Tibial artery (tissue), 4 donors: ENCODE data around the gene RPA3.

Experiments
- DNase-seq, 2 donors: peaks; one replicate each; pipeline ENCODE4 v3.0.0-alpha.2; 2019
- H3K27ac ChIP-seq, 2 donors: fragments of 200-600 bp; sonication (generic) in 1 of 2; 1 replicate in 1 of 2; 2 replicates in 1 of 2; pipeline ENCODE4 v1.5.1; 2018 to 2019; ENCODE audit warnings: mild to moderate bottlenecking in 1 of 2
- H3K27me3 ChIP-seq, 2 donors: fragments of 200-600 bp; sonication (generic) in 1 of 2; one replicate each; pipeline versions ENCODE4 v1.5.1 to v1.6.0; 2016 to 2019
- H3K36me3 ChIP-seq, 3 donors: fragments of 200-600 bp; sonication (generic) in 2 of 3; one replicate each; pipeline ENCODE4 v1.5.1; 2016 to 2019; ENCODE audit warnings: mild to moderate bottlenecking in 2 of 3
- H3K4me1 ChIP-seq, 4 donors: fragments of 200-600 bp; sonication (generic) in 2 of 4; 1 replicate in 3 of 4; 2 replicates in 1 of 4; pipeline ENCODE4 v1.5.1; 2016 to 2019
- H3K4me3 ChIP-seq, 2 donors: fragments of 200-600 bp; sonication (generic) in 1 of 2; 1 replicate in 1 of 2; 2 replicates in 1 of 2; pipeline ENCODE4 v1.5.1; 2018 to 2019; ENCODE audit warnings: mild to moderate bottlenecking in 2 of 2
- H3K9me3 ChIP-seq, 3 donors: fragments of 200-600 bp; sonication (generic) in 1 of 3; one replicate each; pipeline ENCODE4 v1.5.1; 2016 to 2019
- CTCF ChIP-seq, 2 experiments: fragments of 200-600 bp in 1 of 2; fragments of 450-650 bp in 1 of 2; IDR thresholded peaks; one replicate each; pipeline ENCODE4 v1.5.1; 2017 to 2019; ENCODE audit warnings: antibody characterized with exemption in 2 of 2, mild to moderate bottlenecking in 1 of 2, moderate library complexity in 1 of 2
- intact Hi-C: fragments of 100-400 bp; cut with DNase I; formaldehyde crosslinking; loops from one replicate; pipeline ENCODE4 v1.15.0; 2023; ENCODE audit warnings: low total_unique reads

The RPA3 gene

DNA sequence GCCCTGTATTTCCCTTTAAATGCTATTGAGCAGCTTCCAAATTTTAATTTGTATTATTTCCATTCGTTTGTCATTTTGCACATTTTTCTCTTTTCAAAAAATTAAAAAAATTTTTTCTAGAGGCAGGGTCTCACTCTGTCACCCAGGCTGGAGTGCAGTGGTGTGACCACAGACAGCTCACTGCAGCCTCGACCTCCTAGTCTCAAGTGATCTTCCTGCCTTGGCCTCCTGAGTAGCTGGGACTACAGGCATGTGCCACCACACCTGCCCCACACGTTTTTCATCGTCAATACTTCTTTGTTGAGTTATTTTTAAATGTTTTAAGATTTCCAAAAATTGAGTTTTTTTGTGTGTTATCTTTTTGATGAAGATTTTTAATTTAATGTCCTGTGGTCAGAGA lies 4.7 kb downstream of the RPA3 start:
- H3K4me3 ChIP-seq = no peak overlapping the region
- H3K4me1 ChIP-seq = no peaks in the 10 kb centered on the region
- no peaks in the 10 kb centered on the region for H3K9me3 ChIP-seq
- DNase-seq = no peak
- H3K27ac ChIP-seq = no peak overlapping the region
- no peaks in the 10 kb centered on the region for H3K27me3 ChIP-seq
- H3K36me3 ChIP-seq = no peaks in the 10 kb centered on the region
- intact Hi-C loops = no loop called here
- no peak for TF ChIP-seq CTCF (IDR thresholded peaks at IDR 0.05)

GRCh38 chr7:7710469-7710868 lies 7.9 kb downstream of the RPA3 start:
- H3K4me3 ChIP-seq = no peak overlapping the region
- no peak overlapping the region for H3K27ac ChIP-seq
- no peaks in the 10 kb centered on the region for H3K36me3 ChIP-seq
- no peaks in the 10 kb centered on the region for H3K9me3 ChIP-seq
- TF ChIP-seq CTCF (IDR thresholded peaks at IDR 0.05) = no peak
- H3K4me1 ChIP-seq = peaks cover 0 to 29% (median 5%) of the 10 kb centered on the region in 4 donors
- intact Hi-C loops = no loop called here
- no peaks in the 10 kb centered on the region for H3K27me3 ChIP-seq
- no peak for DNase-seq

GRCh38 chr7:7709291-7709690 lies 9.1 kb downstream of the RPA3 start:
- Histone ChIP-seq H3K27ac (no peak overlapping the region), H3K27me3 (no peaks in the 10 kb centered on the region), H3K4me1 (peaks cover 0 to 29% (median 5%) of the 10 kb centered on the region in 4 donors), H3K4me3 (no peak overlapping the region), H3K9me3 (no peaks in the 10 kb centered on the region), H3K36me3 (no peaks in the 10 kb centered on the region)
- TF ChIP-seq CTCF (IDR thresholded peaks at IDR 0.05) = no peak
- intact Hi-C loops = no loop called here
- no peak for DNase-seq

DNA sequence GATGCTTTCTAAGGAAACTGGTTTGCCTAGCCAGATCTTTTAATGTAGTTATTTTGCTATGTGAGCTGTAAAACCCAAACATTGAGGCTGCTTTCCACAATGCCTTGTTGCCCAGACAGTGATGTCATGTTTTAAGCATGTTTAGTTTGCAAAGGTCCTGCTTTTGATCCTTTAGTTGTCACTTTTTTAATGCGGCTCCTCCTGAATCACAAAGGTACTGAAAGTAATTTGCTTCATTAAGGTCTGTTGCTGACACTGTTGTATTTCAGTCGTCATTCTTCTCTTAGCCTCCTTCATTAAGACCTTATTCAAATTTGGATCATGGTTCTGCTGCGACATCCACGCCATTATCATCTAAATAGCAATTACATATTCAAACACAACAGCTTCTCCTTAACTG lies 10.6 kb downstream of the RPA3 start:
- Histone ChIP-seq H3K4me1 (peaks cover 0 to 29% (median 5%) of the 10 kb centered on the region in 4 donors), H3K27ac (no peak overlapping the region), H3K27me3 (no peaks in the 10 kb centered on the region), H3K4me3 (no peak overlapping the region), H3K9me3 (no peaks in the 10 kb centered on the region), H3K36me3 (no peaks in the 10 kb centered on the region)
- intact Hi-C loops = no loop called here
- no peak for TF ChIP-seq CTCF (IDR thresholded peaks at IDR 0.05)
- DNase-seq = no peak

DNA sequence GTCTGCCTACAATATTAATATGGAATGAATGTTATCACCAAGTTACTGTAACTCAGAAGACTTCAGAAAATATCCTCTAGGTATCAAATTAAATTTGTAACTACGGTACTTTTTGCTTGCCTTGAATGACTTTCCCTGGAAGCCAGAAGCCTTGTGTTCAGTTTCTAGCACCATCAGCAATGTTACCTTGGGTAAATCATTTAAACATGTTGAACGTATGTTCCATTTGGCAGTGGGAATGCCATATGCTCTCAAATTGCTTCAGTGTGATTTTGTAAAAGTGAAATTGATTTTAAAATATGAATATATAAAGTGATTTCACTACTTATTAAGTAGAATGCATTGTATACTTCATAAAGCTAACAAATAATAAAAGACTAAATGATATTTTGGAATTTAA lies 11.2 kb downstream of the RPA3 start:
- H3K9me3 ChIP-seq = no peaks in the 10 kb centered on the region
- peaks cover 0 to 29% (median 5%) of the 10 kb centered on the region in 4 donors for H3K4me1 ChIP-seq
- no peaks in the 10 kb centered on the region for H3K36me3 ChIP-seq
- no peak overlapping the region for H3K4me3 ChIP-seq
- DNase-seq = no peak
- TF ChIP-seq CTCF (IDR thresholded peaks at IDR 0.05) = no peak
- intact Hi-C loops = no loop called here
- H3K27ac ChIP-seq = no peak overlapping the region
- H3K27me3 ChIP-seq = no peaks in the 10 kb centered on the region

- no peak for TF ChIP-seq CTCF (IDR thresholded peaks at IDR 0.05)
- intact Hi-C loops = no loop called here
- Histone ChIP-seq H3K36me3 (no peaks in the 10 kb centered on the region), H3K27ac (no peak overlapping the region), H3K4me1 (peaks cover 0 to 29% (median 5%) of the 10 kb centered on the region in 4 donors), H3K9me3 (no peaks in the 10 kb centered on the region), H3K27me3 (no peaks in the 10 kb centered on the region), H3K4me3 (no peak overlapping the region)
- no peak for DNase-seq
These were observed 11.7 kb downstream of the RPA3 start for GRCh38 chr7:7706556-7707172.
